ENCODE data around the gene HOXC13. TPM values are rescaled to one million over a fixed set of nuclear protein-coding genes. Genes with fewer than 3 reads are reported as not detected.

HOXC13 gene
- total RNA-seq, 1 experiment from 2014 or later, result 0.48 TPM

- peak; percentile 29 for DNase-seq (ENCODE audit: low read depth)
Measured at GRCh38 chr12:53994264-53995001, 55.8 kb downstream of the HOXC13 start.

- no peak for DNase-seq (ENCODE audit: low read depth)
Measured at GRCh38 chr12:53995002-53995377, 56.4 kb downstream of the HOXC13 start.

- DNase-seq (ENCODE audit: low read depth), result peak; percentile 68
Measured at GRCh38 chr12:53995378-53996239, 57.0 kb downstream of the HOXC13 start.

Other genes with a start within 250 kb of the HOXC13 start
- 27.4 and 47.0 TPM in 2 replicates for gene CALCOCO1, start 211.4 kb upstream of the HOXC13 start, total RNA-seq (2014; rRNA removed; shearing (Covaris generic))
- not detected in 2 replicates for gene CISTR, start 186.9 kb upstream of the HOXC13 start, total RNA-seq (2014; rRNA removed; shearing (Covaris generic))
- gene HOXC12, start 16.1 kb downstream of the HOXC13 start, total RNA-seq (2014; rRNA removed; shearing (Covaris generic)), result not detected in 2 replicates
- 0.10 and 0.36 TPM in 2 replicates for gene HOXC11, start 34.3 kb downstream of the HOXC13 start, total RNA-seq (2014; rRNA removed; shearing (Covaris generic))
- not detected in 2 replicates for gene HOTAIR, start 36.1 kb downstream of the HOXC13 start, total RNA-seq (2014; rRNA removed; shearing (Covaris generic))
- 4.0 and 5.1 TPM in 2 replicates for gene HOXC10, start 46.3 kb downstream of the HOXC13 start, total RNA-seq (2014; rRNA removed; shearing (Covaris generic))
- 4.3 and 5.9 TPM in 2 replicates for gene HOXC9, start 61.3 kb downstream of the HOXC13 start, total RNA-seq (2014; rRNA removed; shearing (Covaris generic))
- 0.88 and 1.8 TPM in 2 replicates for gene HOXC8, start 70.2 kb downstream of the HOXC13 start, total RNA-seq (2014; rRNA removed; shearing (Covaris generic))
- 0.84 and 1.5 TPM in 2 replicates for gene HOXC6, start 89.6 kb downstream of the HOXC13 start, total RNA-seq (2014; rRNA removed; shearing (Covaris generic))
- 0.78 and 2.0 TPM in 2 replicates for gene HOXC5, start 94.2 kb downstream of the HOXC13 start, total RNA-seq (2014; rRNA removed; shearing (Covaris generic))
- gene HOXC4, start 115.0 kb downstream of the HOXC13 start, total RNA-seq (2014; rRNA removed; shearing (Covaris generic)), result 2.5 and 4.7 TPM in 2 replicates

All from RPMI7951 (cell line).